OCI-LY1 (cell line): ENCODE measurements around the gene PPP1R1B.
A peak's percentile ranks its signal among the peaks of the same experiment; 100 is the strongest.

Source experiments
- H2AFZ ChIP-seq: fragments of 200-600 bp; sonication (generic), shearing (Covaris generic); 2 replicates; pipeline ENCODE4 v1.6.0; 2014; ENCODE audit warnings: antibody characterized with exemption, mild to moderate bottlenecking, low read length
- H3F3A ChIP-seq: fragments of 200-600 bp; sonication (generic), shearing (Covaris generic); 2 replicates; pipeline ENCODE4 v1.6.0; 2014; ENCODE audit warnings: mild to moderate bottlenecking, antibody characterized with exemption, low read length, moderate library complexity; ENCODE audit not compliant: insufficient read depth
- H3K27ac ChIP-seq: fragments of 200-600 bp; sonication (generic); 2 replicates; pipeline ENCODE4 v1.5.1; 2014; ENCODE audit warnings: low read length, mixed run types, mild to moderate bottlenecking, low read depth; ENCODE audit not compliant: poor library complexity, severe bottlenecking
- H3K27me3 ChIP-seq: fragments of 200-600 bp; sonication (generic); 2 replicates; pipeline ENCODE4 v1.6.0; 2014; ENCODE audit warnings: antibody characterized with exemption, mild to moderate bottlenecking, low read length, moderate library complexity; ENCODE audit not compliant: insufficient read depth
- H3K36me3 ChIP-seq: fragments of 200-600 bp; sonication (generic); 2 replicates; pipeline ENCODE4 v1.6.1; 2014; ENCODE audit warnings: mild to moderate bottlenecking, antibody characterized with exemption, low read length, moderate library complexity, mixed read lengths; ENCODE audit not compliant: insufficient read depth
- H3K4me1 ChIP-seq: fragments of 200-600 bp; sonication (generic); 2 replicates; pipeline ENCODE4 v1.5.1; 2014; ENCODE audit warnings: mild to moderate bottlenecking, low read length, moderate library complexity; ENCODE audit not compliant: insufficient read depth, severe bottlenecking
- H3K4me2 ChIP-seq: fragments of 200-600 bp; sonication (generic), shearing (Covaris generic); 2 replicates; pipeline ENCODE4 v1.6.1; 2014; ENCODE audit warnings: low read length
- H3K4me3 ChIP-seq: fragments of 200-600 bp; sonication (generic); 2 replicates; pipeline ENCODE4 v1.5.1; 2014; ENCODE audit warnings: low read length, low read depth, mild to moderate bottlenecking, mixed read lengths; ENCODE audit not compliant: poor library complexity, severe bottlenecking
- H3K79me2 ChIP-seq: fragments of 200-600 bp; shearing (Covaris generic); 2 replicates; pipeline ENCODE4 v1.6.1; 2016; ENCODE audit warnings: mixed run types, low read length, mixed read lengths; ENCODE audit not compliant: insufficient read depth
- H3K9ac ChIP-seq: fragments of 200-600 bp; sonication (generic), shearing (Covaris generic); 2 replicates; pipeline ENCODE4 v1.6.1; 2014; ENCODE audit warnings: mild to moderate bottlenecking, low read length, mixed read lengths
- H3K9me2 ChIP-seq: fragments of 200-600 bp; sonication (generic), shearing (Covaris generic); 2 replicates; pipeline ENCODE4 v1.6.1; 2014; ENCODE audit warnings: low read depth, mild to moderate bottlenecking, low read length, mixed read lengths
- H3K9me3 ChIP-seq: fragments of 200-600 bp; shearing (Covaris generic); 2 replicates; pipeline ENCODE4 v1.6.1; 2014; ENCODE audit warnings: low read length, mixed read lengths
- H4K20me1 ChIP-seq: fragments of 200-600 bp; sonication (generic), shearing (Covaris generic); 2 replicates; pipeline ENCODE4 v1.6.0; 2016; ENCODE audit warnings: mild to moderate bottlenecking, low read length; ENCODE audit not compliant: insufficient read depth
- CTCF ChIP-seq: fragments of 200-600 bp; sonication (generic), shearing (Covaris generic); IDR thresholded peaks from 2 replicates; pipeline ENCODE4 v1.5.1; 2017; ENCODE audit warnings: mild to moderate bottlenecking, antibody characterized with exemption, low read length, moderate library complexity, mixed read lengths
- EZH2 ChIP-seq: fragments of 200-600 bp; sonication (generic), shearing (Covaris generic); IDR thresholded peaks from 2 replicates; pipeline ENCODE4 v1.8.0; 2017; ENCODE audit warnings: borderline replicate concordance, mixed run types, mild to moderate bottlenecking, antibody characterized with exemption, low read length, moderate library complexity, mixed read lengths

The PPP1R1B gene

GRCh38 chr17:39638317-39638716 lies 11.6 kb downstream of the PPP1R1B start:
- no peak for TF ChIP-seq CTCF
- TF ChIP-seq EZH2: no peak
- no peaks in the 10 kb centered on the region; the same call in 1 of the 2 replicates for H3K79me2 ChIP-seq
- peak overlapping the region; percentile 81 for H3K4me3 ChIP-seq
- no peaks in the 10 kb centered on the region for H3K9me2 ChIP-seq
- no peaks in the 10 kb centered on the region for H3K36me3 ChIP-seq
- no peak overlapping the region for H3K27ac ChIP-seq
- H2AFZ ChIP-seq: no peak overlapping the region
- peaks cover 28% of the 10 kb centered on the region for H3K4me1 ChIP-seq
- peak overlapping the region; percentile 84 for H3K9ac ChIP-seq
- no peaks in the 10 kb centered on the region for H3K9me3 ChIP-seq
- no peaks in the 10 kb centered on the region for H3F3A ChIP-seq
- H4K20me1 ChIP-seq: no peaks in the 10 kb centered on the region
- H3K4me2 ChIP-seq: peak overlapping the region; percentile 96
- no peaks in the 10 kb centered on the region for H3K27me3 ChIP-seq

DNA sequence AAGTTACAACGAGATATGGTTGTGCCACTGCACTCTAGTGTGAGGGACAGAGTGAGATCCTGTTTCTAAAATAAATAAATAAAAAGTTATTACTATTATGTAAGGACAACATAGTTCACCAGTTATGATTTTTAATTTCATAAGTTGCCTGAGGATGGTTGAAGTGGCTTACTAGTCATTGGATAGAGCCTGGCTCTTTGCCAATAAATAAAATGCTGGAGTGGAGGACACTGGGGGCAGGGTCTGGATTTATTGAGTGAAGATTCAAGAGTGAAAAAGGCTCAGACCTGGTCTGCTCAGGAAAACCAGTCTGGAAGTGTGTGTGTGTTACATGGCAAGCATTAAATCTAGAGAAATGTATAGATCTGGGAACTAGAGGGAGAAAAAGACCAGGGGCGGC lies 12.3 kb downstream of the PPP1R1B start:
- Histone ChIP-seq H3K9me2 (no peaks in the 10 kb centered on the region), H3F3A (no peaks in the 10 kb centered on the region), H3K4me3 (no peak overlapping the region), H3K27ac (no peak overlapping the region), H3K36me3 (no peaks in the 10 kb centered on the region), H3K4me1 (peaks cover 28% of the 10 kb centered on the region), H3K4me2 (no peak overlapping the region), H2AFZ (no peak overlapping the region), H3K9ac (no peak overlapping the region), H3K9me3 (no peaks in the 10 kb centered on the region), H3K27me3 (no peaks in the 10 kb centered on the region), H4K20me1 (no peaks in the 10 kb centered on the region), H3K79me2 (no peaks in the 10 kb centered on the region; the same call in 1 of the 2 replicates)
- no peak for TF ChIP-seq CTCF
- no peak for TF ChIP-seq EZH2

DNA sequence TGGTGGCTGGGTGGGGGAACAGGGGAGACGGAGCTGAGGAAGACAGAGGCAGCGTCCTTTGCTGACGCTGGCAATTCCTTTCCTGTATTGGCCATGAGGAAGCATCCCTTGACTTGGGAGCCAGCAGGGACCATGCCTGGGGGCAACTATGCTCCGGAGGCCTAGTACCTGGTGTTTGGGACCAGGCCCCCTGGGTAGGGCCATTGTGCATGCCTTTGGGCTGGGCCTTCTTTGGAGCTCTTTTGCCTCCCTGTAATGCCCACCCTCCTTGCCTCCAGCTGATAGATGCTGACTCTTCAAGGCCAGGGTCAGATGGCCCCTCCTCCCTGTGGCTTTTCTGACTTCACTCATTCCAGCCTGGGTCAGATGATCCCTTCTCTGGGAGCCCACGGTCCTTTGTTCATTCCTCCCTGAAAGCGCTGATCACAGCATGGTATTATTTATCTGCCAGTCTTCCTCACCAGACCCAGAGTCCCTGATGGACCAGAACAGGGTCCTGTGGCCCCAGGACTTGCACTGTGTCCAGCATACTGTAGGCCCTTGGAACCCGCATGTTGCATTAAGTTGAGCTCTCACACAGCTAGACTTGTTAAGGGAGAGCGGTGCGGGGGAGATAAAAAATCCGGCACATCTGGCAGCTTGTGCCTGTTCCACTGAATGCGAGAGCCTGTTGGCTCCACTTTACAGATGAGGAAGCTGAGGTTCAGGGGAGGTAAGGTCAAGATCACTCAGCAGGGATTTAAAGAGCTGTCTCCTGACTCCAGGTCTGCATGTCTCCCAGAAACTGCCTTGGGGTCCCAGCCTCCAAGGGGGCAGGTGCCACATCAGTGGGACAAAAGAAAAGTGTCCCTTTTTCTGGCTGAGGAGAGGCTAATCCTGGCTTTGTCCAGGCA lies 13.1 kb downstream of the PPP1R1B start:
- Histone ChIP-seq H4K20me1 (no peaks in the 10 kb centered on the region), H3K27me3 (no peaks in the 10 kb centered on the region), H3K27ac (no peak overlapping the region), H3K9me2 (no peaks in the 10 kb centered on the region), H3F3A (no peaks in the 10 kb centered on the region), H3K4me2 (no peak overlapping the region), H3K9ac (no peak overlapping the region), H3K79me2 (no peaks in the 10 kb centered on the region; the same call in 1 of the 2 replicates), H2AFZ (no peak overlapping the region), H3K9me3 (no peaks in the 10 kb centered on the region), H3K4me3 (no peak overlapping the region), H3K4me1 (peaks cover 28% of the 10 kb centered on the region), H3K36me3 (no peaks in the 10 kb centered on the region)
- no peak for TF ChIP-seq CTCF
- TF ChIP-seq EZH2: no peak
